ENCODE measurements around the gene PSTK.

GRCh38 chr10:123035467-123036086, 55.4 kb downstream of the PSTK start:
- no peak for TF ChIP-seq CTCF (IDR thresholded peaks at IDR 0.05)
- no peak for TF ChIP-seq POLR2AphosphoS5 (IDR thresholded peaks at IDR 0.05)
